ENCODE data around the gene SUFU.

SUFU gene

GRCh38 chr10:102580230-102580629 lies 76.5 kb downstream of the SUFU start:
- no peak for TF ChIP-seq CTCF (IDR thresholded peaks at IDR 0.05; ENCODE audit: low read depth, low read length)
- H3K4me3 ChIP-seq (replicated peaks in 1 of 2; ENCODE audit: low read depth in 2 of 2, low read length in 2 of 2) = no peak overlapping the region
- no peak for DNase-seq (ENCODE audit: low read depth in 2 of 2)

- no peak for TF ChIP-seq CTCF (IDR thresholded peaks at IDR 0.05; ENCODE audit: low read depth, low read length)
- DNase-seq (ENCODE audit: low read depth in 2 of 2) = no peak
- H3K4me3 ChIP-seq (replicated peaks in 1 of 2; ENCODE audit: low read depth in 2 of 2, low read length in 2 of 2) = no peak overlapping the region
Observed at GRCh38 chr10:102581401-102581800, 77.6 kb downstream of the SUFU start.

- no peak overlapping the region for H3K4me3 ChIP-seq (replicated peaks in 1 of 2; ENCODE audit: low read depth in 2 of 2, low read length in 2 of 2)
- DNase-seq (ENCODE audit: low read depth in 2 of 2) = no peak
- TF ChIP-seq CTCF (IDR thresholded peaks at IDR 0.05; ENCODE audit: low read depth, low read length) = no peak
Observed at GRCh38 chr10:102581981-102582580, 78.3 kb downstream of the SUFU start.

GRCh38 chr10:102583435-102584417 lies 80.0 kb downstream of the SUFU start:
- peak; percentile 81 for TF ChIP-seq CTCF (IDR thresholded peaks at IDR 0.05; ENCODE audit: low read depth, low read length)
- no peak overlapping the region for H3K4me3 ChIP-seq (replicated peaks in 1 of 2; ENCODE audit: low read depth in 2 of 2, low read length in 2 of 2)
- peak; percentile 94 to 95 for DNase-seq (ENCODE audit: low read depth in 2 of 2)

- H3K4me3 ChIP-seq (replicated peaks in 1 of 2; ENCODE audit: low read depth in 2 of 2, low read length in 2 of 2) = no peak overlapping the region
- DNase-seq (ENCODE audit: low read depth in 2 of 2) = no peak
- no peak for TF ChIP-seq CTCF (IDR thresholded peaks at IDR 0.05; ENCODE audit: low read depth, low read length)
Observed at GRCh38 chr10:102585026-102585425, 81.3 kb downstream of the SUFU start.

- no peak for TF ChIP-seq CTCF (IDR thresholded peaks at IDR 0.05; ENCODE audit: low read depth, low read length)
- no peak for DNase-seq (ENCODE audit: low read depth in 2 of 2)
- no peak overlapping the region for H3K4me3 ChIP-seq (replicated peaks in 1 of 2; ENCODE audit: low read depth in 2 of 2, low read length in 2 of 2)
Observed at GRCh38 chr10:102586858-102587257, 83.1 kb downstream of the SUFU start.
